Measurements from ENCODE around the gene LRP4.

- TF ChIP-seq CTCF (IDR thresholded peaks at IDR 0.05), result no peak
- TF ChIP-seq POLR2A (IDR thresholded peaks at IDR 0.05), result no peak
Measured at GRCh38 chr11:46916286-46917108, 1.9 kb downstream of the LRP4 start.
